ENCODE measurements around the gene PTPRA. TPM values are rescaled to one million over a fixed set of nuclear protein-coding genes. Genes with fewer than 3 reads are reported as not detected.

Gene PTPRA
- total RNA-seq, 4 donors from 2014 or later, result 80.6 to 121 (median 97.1) TPM

GRCh38 chr20:3003416-3003815 lies 130.1 kb downstream of the PTPRA start:
- no peaks in the 10 kb centered on the region for H3K9me3 ChIP-seq
- no peak overlapping the region for H3K4me3 ChIP-seq
- no peaks in the 10 kb centered on the region for H3K27me3 ChIP-seq
- intact Hi-C loops (cut with DNase I; ENCODE audit: low total_unique reads), result no loop called here
- H3K4me1 ChIP-seq, result no peaks in the 10 kb centered on the region
- H3K36me3 ChIP-seq, result no peaks in the 10 kb centered on the region
- no peak overlapping the region for H3K27ac ChIP-seq
- no peak for DNase-seq
- no peak for TF ChIP-seq CTCF (IDR thresholded peaks at IDR 0.05)
- no peak for TF ChIP-seq POLR2A (IDR thresholded peaks at IDR 0.05)

DNA sequence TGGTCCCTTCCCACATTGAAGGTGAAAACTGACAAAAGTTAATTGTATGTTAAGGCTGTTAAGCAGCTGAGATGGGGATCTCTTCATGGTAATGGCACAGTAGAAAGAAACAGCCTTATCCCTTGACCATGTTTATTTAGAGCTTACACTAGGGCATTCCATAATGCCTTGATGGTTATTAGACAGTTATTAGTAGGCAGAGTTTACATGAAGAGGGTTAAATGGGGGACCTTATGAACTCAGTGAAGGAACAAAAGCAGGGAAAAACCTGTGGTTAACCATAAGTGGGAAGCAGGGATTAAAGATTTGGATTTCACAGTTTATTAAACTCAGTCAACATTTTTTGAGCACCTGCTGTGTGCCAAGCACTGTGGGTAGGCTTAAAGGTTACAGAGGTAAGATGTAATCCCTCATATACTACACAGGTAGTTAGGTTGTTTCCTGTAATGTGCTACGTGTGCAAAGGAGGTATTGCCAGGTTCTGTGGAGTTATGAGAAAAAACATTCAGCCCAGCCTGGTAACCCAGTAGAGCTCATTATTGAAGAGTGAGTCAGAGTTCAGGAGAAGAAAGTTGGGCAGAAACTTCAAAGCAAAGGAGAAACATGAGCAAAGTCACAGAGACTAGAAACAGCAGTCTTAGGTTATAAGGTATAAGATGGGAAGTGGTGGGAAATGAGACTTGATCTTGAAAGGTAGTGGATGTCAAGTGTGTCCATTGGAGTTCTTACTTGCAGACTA lies 137.9 kb downstream of the PTPRA start:
- TF ChIP-seq CTCF (IDR thresholded peaks at IDR 0.05) (no peak), POLR2A (IDR thresholded peaks at IDR 0.05) (no peak)
- no peaks in the 10 kb centered on the region for H3K36me3 ChIP-seq
- H3K4me1 ChIP-seq, result no peaks in the 10 kb centered on the region
- intact Hi-C loops (cut with DNase I; ENCODE audit: low total_unique reads), result no loop called here
- no peak overlapping the region for H3K4me3 ChIP-seq
- DNase-seq, result no peak
- no peak overlapping the region for H3K27ac ChIP-seq
- H3K9me3 ChIP-seq, result no peaks in the 10 kb centered on the region
- H3K27me3 ChIP-seq, result no peaks in the 10 kb centered on the region

- TF ChIP-seq CTCF (IDR thresholded peaks at IDR 0.05) (no peak), POLR2A (IDR thresholded peaks at IDR 0.05) (no peak)
- no peaks in the 10 kb centered on the region for H3K36me3 ChIP-seq
- H3K27me3 ChIP-seq, result no peaks in the 10 kb centered on the region
- no peaks in the 10 kb centered on the region for H3K4me1 ChIP-seq
- H3K27ac ChIP-seq, result no peak overlapping the region
- no peaks in the 10 kb centered on the region for H3K9me3 ChIP-seq
- intact Hi-C loops (cut with DNase I; ENCODE audit: low total_unique reads), result no loop called here
- no peak overlapping the region for H3K4me3 ChIP-seq
- no peak for DNase-seq
Observed at GRCh38 chr20:3011752-3012151, 138.5 kb downstream of the PTPRA start.

DNA sequence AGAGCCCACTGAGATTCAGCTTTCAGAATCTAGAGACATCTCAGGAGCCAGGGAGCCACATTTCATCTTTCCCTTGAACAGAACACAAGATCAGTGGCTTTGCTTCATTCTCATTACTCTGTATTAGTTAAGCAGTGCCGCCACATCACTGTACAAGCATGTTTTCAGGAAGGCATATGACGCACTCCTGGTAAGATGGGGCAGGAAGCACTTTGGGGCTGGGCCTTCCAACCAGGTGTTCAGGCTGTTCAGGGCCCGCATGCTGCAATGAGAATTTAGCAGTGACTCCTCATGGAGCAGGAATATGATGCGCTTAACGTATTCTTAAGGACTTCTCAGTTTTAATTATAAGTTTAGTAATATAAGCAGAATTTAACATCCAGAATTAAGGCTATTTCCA lies 140.5 kb downstream of the PTPRA start:
- Histone ChIP-seq H3K27ac (no peak overlapping the region), H3K4me3 (no peak overlapping the region), H3K9me3 (no peaks in the 10 kb centered on the region), H3K4me1 (no peaks in the 10 kb centered on the region), H3K27me3 (no peaks in the 10 kb centered on the region), H3K36me3 (no peaks in the 10 kb centered on the region)
- no peak for DNase-seq
- TF ChIP-seq CTCF (IDR thresholded peaks at IDR 0.05) (no peak), POLR2A (IDR thresholded peaks at IDR 0.05) (no peak)
- intact Hi-C loops (cut with DNase I; ENCODE audit: low total_unique reads), result no loop called here

- H3K4me1 ChIP-seq, result no peaks in the 10 kb centered on the region
- no peaks in the 10 kb centered on the region for H3K27me3 ChIP-seq
- H3K36me3 ChIP-seq, result no peaks in the 10 kb centered on the region
- no peak overlapping the region for H3K27ac ChIP-seq
- no peak overlapping the region for H3K4me3 ChIP-seq
- no peak for DNase-seq
- no peaks in the 10 kb centered on the region for H3K9me3 ChIP-seq
- intact Hi-C loops (cut with DNase I; ENCODE audit: low total_unique reads), result no loop called here
- TF ChIP-seq CTCF (IDR thresholded peaks at IDR 0.05), result no peak
- no peak for TF ChIP-seq POLR2A (IDR thresholded peaks at IDR 0.05)
Observed at GRCh38 chr20:3014179-3014578, 140.9 kb downstream of the PTPRA start.

All from uterus (tissue), 4 donors.